Esophagus squamous epithelium (tissue), 4 donors: ENCODE measurements around the gene BBS5.

ENCODE experiments used
- POLR2A ChIP-seq, 4 donors: fragments of 450-650 bp; IDR thresholded peaks; one replicate each; pipeline ENCODE4 v1.6.1; 2017; ENCODE audit warnings: antibody characterized with exemption in 4 of 4, mild to moderate bottlenecking in 4 of 4, moderate library complexity in 3 of 4
- TF ChIP-seq, protein P1 (sequence below), 6 experiments: fragments of 450-650 bp in 4 of 6; fragments of 200-600 bp in 2 of 6; sonication (generic) in 2 of 6; IDR thresholded peaks; one replicate each; pipeline ENCODE4 v1.5.1; 2016 to 2019; ENCODE audit warnings: antibody characterized with exemption in 6 of 6, mild to moderate bottlenecking in 4 of 6, moderate library complexity in 4 of 6

DNA sequence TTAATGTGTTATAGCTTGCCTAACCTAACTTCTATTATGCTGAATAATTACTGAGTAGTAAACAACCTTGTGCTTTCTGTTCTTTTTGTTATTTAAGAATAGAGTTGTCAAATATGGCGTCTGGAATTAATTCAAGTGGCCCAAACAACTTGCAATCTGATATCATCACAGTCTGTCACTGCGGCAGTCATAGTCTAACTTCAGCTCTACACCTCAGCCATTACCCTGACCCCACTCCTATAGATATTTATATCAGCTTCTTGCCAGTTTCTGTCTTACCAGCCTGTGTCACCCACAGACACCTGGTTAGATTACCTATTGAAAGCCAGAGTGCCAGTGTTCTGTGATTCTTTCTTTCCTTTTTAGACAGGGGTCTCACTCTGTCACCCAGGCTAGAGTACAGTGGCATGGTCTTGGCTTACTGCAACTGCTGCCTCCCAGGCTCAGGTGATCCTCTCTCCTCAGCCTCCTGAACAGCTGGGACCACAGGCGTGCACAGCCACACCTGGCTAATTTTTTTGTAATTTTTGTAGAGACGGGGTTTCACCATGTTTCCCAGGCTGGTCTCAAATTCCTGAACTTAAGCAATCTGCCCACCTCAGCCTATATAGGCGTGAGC is 16.1 kb downstream of the BBS5 start:
- TF ChIP-seq, protein P1, sequence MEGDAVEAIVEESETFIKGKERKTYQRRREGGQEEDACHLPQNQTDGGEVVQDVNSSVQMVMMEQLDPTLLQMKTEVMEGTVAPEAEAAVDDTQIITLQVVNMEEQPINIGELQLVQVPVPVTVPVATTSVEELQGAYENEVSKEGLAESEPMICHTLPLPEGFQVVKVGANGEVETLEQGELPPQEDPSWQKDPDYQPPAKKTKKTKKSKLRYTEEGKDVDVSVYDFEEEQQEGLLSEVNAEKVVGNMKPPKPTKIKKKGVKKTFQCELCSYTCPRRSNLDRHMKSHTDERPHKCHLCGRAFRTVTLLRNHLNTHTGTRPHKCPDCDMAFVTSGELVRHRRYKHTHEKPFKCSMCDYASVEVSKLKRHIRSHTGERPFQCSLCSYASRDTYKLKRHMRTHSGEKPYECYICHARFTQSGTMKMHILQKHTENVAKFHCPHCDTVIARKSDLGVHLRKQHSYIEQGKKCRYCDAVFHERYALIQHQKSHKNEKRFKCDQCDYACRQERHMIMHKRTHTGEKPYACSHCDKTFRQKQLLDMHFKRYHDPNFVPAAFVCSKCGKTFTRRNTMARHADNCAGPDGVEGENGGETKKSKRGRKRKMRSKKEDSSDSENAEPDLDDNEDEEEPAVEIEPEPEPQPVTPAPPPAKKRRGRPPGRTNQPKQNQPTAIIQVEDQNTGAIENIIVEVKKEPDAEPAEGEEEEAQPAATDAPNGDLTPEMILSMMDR (IDR thresholded peaks at IDR 0.05): no peak
- no peak for TF ChIP-seq POLR2A (IDR thresholded peaks at IDR 0.05)
